T-helper 2 cell treated with Interferon-gamma antibody and Interleukin-4, amounts not matched to agents 5 μg/mL and 100 μg/mL, for 36 hours (primary cell): ENCODE data around the gene HLA-A.

Experiments
- DNase-seq: peaks from one replicate; pipeline ENCODE4 v3.0.0; 2021; ENCODE audit warnings: low spot score
- H3K27ac Mint-ChIP-seq: one replicate; pipeline ENCODE4 v1.8.0; 2021; ENCODE audit warnings: mild to moderate bottlenecking, mixed read lengths
- H3K27me3 Mint-ChIP-seq: one replicate; pipeline ENCODE4 v1.8.0; 2021; ENCODE audit warnings: low read depth, mixed read lengths
- H3K36me3 Mint-ChIP-seq: one replicate; pipeline ENCODE4 v1.8.0; 2021; ENCODE audit warnings: low read depth, mixed read lengths
- H3K4me1 Mint-ChIP-seq: one replicate; pipeline ENCODE4 v1.8.0; 2021; ENCODE audit warnings: low read depth, mixed read lengths
- H3K4me3 Mint-ChIP-seq: one replicate; pipeline ENCODE4 v1.8.0; 2022; ENCODE audit warnings: mild to moderate bottlenecking, moderate library complexity, mixed read lengths
- H3K9me3 Mint-ChIP-seq: one replicate; pipeline ENCODE4 v1.8.0; 2021; ENCODE audit warnings: mixed read lengths

HLA-A gene

DNA sequence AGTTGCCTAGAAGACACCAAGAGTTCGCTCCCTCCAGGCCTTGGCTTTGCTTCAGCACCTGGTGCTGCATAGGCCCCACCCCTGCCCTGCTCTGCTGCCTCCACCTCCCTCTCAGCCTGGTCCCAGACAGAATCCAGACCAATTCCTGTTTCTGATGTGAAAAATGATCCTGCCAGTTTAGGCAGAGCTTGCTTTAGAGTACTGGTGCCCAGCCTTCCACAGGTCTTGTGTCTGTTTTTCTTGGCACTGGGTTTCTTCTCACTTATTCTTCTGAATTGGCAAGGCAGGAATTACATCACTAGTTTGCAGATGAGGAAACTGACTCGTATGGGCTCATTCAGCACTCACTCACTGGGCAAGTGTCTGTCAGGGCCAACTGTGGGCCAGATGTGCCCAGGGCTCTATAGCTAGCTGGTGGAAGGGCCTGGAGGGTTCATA is 53.0 kb downstream of the HLA-A start:
- no peak overlapping the region for H3K27ac Mint-ChIP-seq
- peaks cover 24% of the 10 kb centered on the region for H3K27me3 Mint-ChIP-seq
- no peak for DNase-seq
- no peak overlapping the region for H3K4me3 Mint-ChIP-seq
- H3K9me3 Mint-ChIP-seq, result no peaks in the 10 kb centered on the region
- peaks cover 6% of the 10 kb centered on the region for H3K4me1 Mint-ChIP-seq
- no peaks in the 10 kb centered on the region for H3K36me3 Mint-ChIP-seq
